ENCODE data around the gene MTRR. TPM values are rescaled to one million over a fixed set of nuclear protein-coding genes. Genes with fewer than 3 reads are reported as not detected.

Gene MTRR
- total RNA-seq, 1 experiment from 2014 or later = 46.9 TPM

DNA sequence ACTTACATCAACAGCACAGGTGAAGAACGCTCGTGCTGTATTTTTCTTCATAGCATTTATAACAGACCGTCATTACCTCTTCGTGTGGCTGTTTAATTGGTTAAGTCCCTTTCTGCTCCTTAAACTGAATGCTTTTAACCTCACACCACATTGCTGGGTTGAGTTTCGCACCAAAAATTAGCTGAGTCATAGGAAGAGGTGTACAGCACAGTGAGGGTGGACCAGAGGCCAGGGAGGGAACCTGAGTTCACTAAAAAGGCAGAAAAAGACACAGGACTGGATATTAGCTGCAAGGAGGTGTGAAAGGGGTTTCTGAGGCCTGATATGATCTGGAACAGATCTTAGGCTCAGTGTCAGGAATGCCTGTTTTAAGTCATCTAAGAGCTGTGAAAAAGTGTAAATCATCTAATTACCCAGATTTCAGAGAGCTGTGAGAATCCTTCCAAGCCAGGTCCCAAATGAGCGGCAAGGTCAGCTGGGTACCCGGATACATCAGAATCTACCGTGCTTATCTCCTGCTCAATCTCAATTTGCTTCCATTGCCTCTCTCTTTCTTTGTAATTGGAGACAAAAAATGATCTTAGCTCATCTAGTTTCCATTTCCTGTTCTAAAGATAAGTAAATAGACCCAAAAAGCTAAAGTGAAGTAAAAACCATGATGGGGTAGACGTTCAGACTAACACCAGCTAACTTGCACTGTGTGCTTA lies 10.9 kb upstream of the MTRR start:
- peaks cover 17% of the 10 kb centered on the region for H3K36me3 Mint-ChIP-seq
- ChIA-PET POLR2A (no interaction called here), CTCF (interaction anchor here (0.8 to 3.9 kb wide), 6 partner anchors 11 to 1038 kb away, joined by 3 to 32 read pairs (median 5); partner anchors contain the start of genes FASTKD3 and MTRR)
- H3K27me3 Mint-ChIP-seq (ENCODE audit: low read depth) = peaks cover 5% of the 10 kb centered on the region
- TF ChIP-seq, protein P1, sequence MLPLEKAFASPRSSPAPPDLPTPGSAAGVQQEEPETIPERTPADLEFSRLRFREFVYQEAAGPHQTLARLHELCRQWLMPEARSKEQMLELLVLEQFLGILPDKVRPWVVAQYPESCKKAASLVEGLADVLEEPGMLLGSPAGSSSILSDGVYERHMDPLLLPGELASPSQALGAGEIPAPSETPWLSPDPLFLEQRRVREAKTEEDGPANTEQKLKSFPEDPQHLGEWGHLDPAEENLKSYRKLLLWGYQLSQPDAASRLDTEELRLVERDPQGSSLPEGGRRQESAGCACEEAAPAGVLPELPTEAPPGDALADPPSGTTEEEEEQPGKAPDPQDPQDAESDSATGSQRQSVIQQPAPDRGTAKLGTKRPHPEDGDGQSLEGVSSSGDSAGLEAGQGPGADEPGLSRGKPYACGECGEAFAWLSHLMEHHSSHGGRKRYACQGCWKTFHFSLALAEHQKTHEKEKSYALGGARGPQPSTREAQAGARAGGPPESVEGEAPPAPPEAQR (CRISPR knock-in tag; IDR thresholded peaks at IDR 0.05) = no peak
- TF ChIP-seq, protein P2, sequence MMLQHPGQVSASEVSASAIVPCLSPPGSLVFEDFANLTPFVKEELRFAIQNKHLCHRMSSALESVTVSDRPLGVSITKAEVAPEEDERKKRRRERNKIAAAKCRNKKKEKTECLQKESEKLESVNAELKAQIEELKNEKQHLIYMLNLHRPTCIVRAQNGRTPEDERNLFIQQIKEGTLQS (CRISPR knock-in tag; conservative IDR thresholded peaks at IDR 0.05) = no peak
- TF ChIP-seq TP53 (CRISPR knock-in tag; IDR thresholded peaks at IDR 0.05) = no peak
- TF ChIP-seq, protein P3, sequence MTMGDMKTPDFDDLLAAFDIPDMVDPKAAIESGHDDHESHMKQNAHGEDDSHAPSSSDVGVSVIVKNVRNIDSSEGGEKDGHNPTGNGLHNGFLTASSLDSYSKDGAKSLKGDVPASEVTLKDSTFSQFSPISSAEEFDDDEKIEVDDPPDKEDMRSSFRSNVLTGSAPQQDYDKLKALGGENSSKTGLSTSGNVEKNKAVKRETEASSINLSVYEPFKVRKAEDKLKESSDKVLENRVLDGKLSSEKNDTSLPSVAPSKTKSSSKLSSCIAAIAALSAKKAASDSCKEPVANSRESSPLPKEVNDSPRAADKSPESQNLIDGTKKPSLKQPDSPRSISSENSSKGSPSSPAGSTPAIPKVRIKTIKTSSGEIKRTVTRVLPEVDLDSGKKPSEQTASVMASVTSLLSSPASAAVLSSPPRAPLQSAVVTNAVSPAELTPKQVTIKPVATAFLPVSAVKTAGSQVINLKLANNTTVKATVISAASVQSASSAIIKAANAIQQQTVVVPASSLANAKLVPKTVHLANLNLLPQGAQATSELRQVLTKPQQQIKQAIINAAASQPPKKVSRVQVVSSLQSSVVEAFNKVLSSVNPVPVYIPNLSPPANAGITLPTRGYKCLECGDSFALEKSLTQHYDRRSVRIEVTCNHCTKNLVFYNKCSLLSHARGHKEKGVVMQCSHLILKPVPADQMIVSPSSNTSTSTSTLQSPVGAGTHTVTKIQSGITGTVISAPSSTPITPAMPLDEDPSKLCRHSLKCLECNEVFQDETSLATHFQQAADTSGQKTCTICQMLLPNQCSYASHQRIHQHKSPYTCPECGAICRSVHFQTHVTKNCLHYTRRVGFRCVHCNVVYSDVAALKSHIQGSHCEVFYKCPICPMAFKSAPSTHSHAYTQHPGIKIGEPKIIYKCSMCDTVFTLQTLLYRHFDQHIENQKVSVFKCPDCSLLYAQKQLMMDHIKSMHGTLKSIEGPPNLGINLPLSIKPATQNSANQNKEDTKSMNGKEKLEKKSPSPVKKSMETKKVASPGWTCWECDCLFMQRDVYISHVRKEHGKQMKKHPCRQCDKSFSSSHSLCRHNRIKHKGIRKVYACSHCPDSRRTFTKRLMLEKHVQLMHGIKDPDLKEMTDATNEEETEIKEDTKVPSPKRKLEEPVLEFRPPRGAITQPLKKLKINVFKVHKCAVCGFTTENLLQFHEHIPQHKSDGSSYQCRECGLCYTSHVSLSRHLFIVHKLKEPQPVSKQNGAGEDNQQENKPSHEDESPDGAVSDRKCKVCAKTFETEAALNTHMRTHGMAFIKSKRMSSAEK (CRISPR knock-in tag; IDR thresholded peaks at IDR 0.05; ENCODE audit: borderline replicate concordance) = no peak
- TF ChIP-seq MXD4 (CRISPR knock-in tag; IDR thresholded peaks at IDR 0.05; ENCODE audit: borderline replicate concordance) = no peak
- TF ChIP-seq, protein P4, sequence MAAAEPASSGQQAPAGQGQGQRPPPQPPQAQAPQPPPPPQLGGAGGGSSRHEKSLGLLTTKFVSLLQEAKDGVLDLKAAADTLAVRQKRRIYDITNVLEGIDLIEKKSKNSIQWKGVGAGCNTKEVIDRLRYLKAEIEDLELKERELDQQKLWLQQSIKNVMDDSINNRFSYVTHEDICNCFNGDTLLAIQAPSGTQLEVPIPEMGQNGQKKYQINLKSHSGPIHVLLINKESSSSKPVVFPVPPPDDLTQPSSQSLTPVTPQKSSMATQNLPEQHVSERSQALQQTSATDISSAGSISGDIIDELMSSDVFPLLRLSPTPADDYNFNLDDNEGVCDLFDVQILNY (CRISPR knock-in tag; IDR thresholded peaks at IDR 0.05) = no peak
- TF ChIP-seq GRHL2 (CRISPR knock-in tag; IDR thresholded peaks at IDR 0.05; ENCODE audit: insufficient replicate concordance, severe bottlenecking) = no peak
- no peak for TF ChIP-seq NFATC4 (CRISPR knock-in tag; IDR thresholded peaks at IDR 0.05)
- TF ChIP-seq TEAD1 (CRISPR knock-in tag; IDR thresholded peaks at IDR 0.05) = no peak
- H3K9me3 Mint-ChIP-seq = peaks cover 13% of the 10 kb centered on the region
- H3K4me3 Mint-ChIP-seq = no peak overlapping the region
- no peak overlapping the region for H3K27ac Mint-ChIP-seq
- no peak for DNase-seq (ENCODE audit: low spot score)
- no peak for ATAC-seq
- H3K4me1 Mint-ChIP-seq = peaks cover 2% of the 10 kb centered on the region; the same call in 1 of the 2 replicates

DNA sequence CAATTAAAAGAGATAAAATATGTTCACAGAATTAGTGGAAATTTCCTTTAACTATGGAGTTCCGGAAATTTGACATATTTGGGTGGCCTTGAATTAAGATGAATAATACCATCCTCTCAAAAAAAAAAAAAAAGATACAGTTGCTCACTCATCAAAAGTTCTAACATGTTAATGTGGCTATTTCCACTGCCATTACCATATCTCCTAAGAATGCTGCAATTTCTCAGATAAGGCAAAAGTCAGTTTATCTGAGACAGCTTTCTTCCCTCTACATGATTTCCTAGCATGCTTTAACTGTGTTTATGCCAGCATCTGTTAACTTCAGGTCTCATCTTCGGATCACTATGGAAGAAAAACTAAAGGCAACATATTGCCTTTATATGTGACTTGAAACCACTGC lies 2.8 kb upstream of the MTRR start:
- ChIA-PET POLR2A (no interaction called here), CTCF (no interaction called here)
- DNase-seq (ENCODE audit: low spot score) = no peak
- H3K9me3 Mint-ChIP-seq = no peaks in the 10 kb centered on the region
- H3K4me1 Mint-ChIP-seq = peaks cover 16% of the 10 kb centered on the region
- no peak for ATAC-seq
- no peak overlapping the region for H3K27ac Mint-ChIP-seq
- H3K4me3 Mint-ChIP-seq = no peak overlapping the region
- no peaks in the 10 kb centered on the region for H3K27me3 Mint-ChIP-seq (ENCODE audit: low read depth)
- peaks cover 9% of the 10 kb centered on the region for H3K36me3 Mint-ChIP-seq
- no peak for TF ChIP-seq ESRRA (CRISPR knock-in tag; IDR thresholded peaks at IDR 0.05; ENCODE audit: borderline replicate concordance)
- TF ChIP-seq, protein P5, sequence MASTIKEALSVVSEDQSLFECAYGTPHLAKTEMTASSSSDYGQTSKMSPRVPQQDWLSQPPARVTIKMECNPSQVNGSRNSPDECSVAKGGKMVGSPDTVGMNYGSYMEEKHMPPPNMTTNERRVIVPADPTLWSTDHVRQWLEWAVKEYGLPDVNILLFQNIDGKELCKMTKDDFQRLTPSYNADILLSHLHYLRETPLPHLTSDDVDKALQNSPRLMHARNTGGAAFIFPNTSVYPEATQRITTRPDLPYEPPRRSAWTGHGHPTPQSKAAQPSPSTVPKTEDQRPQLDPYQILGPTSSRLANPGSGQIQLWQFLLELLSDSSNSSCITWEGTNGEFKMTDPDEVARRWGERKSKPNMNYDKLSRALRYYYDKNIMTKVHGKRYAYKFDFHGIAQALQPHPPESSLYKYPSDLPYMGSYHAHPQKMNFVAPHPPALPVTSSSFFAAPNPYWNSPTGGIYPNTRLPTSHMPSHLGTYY (CRISPR knock-in tag; IDR thresholded peaks at IDR 0.05) = no peak
- TF ChIP-seq ZNF263 (CRISPR knock-in tag; IDR thresholded peaks at IDR 0.05; ENCODE audit: low read depth) = no peak
- TF ChIP-seq ZNF232 (CRISPR knock-in tag; IDR thresholded peaks at IDR 0.05) = no peak
- TF ChIP-seq, protein P6, sequence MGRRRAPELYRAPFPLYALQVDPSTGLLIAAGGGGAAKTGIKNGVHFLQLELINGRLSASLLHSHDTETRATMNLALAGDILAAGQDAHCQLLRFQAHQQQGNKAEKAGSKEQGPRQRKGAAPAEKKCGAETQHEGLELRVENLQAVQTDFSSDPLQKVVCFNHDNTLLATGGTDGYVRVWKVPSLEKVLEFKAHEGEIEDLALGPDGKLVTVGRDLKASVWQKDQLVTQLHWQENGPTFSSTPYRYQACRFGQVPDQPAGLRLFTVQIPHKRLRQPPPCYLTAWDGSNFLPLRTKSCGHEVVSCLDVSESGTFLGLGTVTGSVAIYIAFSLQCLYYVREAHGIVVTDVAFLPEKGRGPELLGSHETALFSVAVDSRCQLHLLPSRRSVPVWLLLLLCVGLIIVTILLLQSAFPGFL (CRISPR knock-in tag; IDR thresholded peaks at IDR 0.05; ENCODE audit: borderline replicate concordance) = no peak
- TF ChIP-seq, protein P7, sequence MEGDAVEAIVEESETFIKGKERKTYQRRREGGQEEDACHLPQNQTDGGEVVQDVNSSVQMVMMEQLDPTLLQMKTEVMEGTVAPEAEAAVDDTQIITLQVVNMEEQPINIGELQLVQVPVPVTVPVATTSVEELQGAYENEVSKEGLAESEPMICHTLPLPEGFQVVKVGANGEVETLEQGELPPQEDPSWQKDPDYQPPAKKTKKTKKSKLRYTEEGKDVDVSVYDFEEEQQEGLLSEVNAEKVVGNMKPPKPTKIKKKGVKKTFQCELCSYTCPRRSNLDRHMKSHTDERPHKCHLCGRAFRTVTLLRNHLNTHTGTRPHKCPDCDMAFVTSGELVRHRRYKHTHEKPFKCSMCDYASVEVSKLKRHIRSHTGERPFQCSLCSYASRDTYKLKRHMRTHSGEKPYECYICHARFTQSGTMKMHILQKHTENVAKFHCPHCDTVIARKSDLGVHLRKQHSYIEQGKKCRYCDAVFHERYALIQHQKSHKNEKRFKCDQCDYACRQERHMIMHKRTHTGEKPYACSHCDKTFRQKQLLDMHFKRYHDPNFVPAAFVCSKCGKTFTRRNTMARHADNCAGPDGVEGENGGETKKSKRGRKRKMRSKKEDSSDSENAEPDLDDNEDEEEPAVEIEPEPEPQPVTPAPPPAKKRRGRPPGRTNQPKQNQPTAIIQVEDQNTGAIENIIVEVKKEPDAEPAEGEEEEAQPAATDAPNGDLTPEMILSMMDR (IDR thresholded peaks at IDR 0.05) = no peak
- TF ChIP-seq, protein P8, sequence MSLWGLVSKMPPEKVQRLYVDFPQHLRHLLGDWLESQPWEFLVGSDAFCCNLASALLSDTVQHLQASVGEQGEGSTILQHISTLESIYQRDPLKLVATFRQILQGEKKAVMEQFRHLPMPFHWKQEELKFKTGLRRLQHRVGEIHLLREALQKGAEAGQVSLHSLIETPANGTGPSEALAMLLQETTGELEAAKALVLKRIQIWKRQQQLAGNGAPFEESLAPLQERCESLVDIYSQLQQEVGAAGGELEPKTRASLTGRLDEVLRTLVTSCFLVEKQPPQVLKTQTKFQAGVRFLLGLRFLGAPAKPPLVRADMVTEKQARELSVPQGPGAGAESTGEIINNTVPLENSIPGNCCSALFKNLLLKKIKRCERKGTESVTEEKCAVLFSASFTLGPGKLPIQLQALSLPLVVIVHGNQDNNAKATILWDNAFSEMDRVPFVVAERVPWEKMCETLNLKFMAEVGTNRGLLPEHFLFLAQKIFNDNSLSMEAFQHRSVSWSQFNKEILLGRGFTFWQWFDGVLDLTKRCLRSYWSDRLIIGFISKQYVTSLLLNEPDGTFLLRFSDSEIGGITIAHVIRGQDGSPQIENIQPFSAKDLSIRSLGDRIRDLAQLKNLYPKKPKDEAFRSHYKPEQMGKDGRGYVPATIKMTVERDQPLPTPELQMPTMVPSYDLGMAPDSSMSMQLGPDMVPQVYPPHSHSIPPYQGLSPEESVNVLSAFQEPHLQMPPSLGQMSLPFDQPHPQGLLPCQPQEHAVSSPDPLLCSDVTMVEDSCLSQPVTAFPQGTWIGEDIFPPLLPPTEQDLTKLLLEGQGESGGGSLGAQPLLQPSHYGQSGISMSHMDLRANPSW (CRISPR knock-in tag; conservative IDR thresholded peaks at IDR 0.05; ENCODE audit: low read depth) = no peak
- TF ChIP-seq, protein P4 (CRISPR knock-in tag; IDR thresholded peaks at IDR 0.05) = no peak
- no peak for TF ChIP-seq ZBTB21 (CRISPR knock-in tag; IDR thresholded peaks at IDR 0.05; ENCODE audit: borderline replicate concordance)

All from WTC11 (cell line).